ENCODE measurements around the gene CATSPERZ.
A peak's percentile ranks its signal among the peaks of the same experiment; 100 is the strongest.

- TF ChIP-seq POLR2AphosphoS5 (IDR thresholded peaks at IDR 0.05) (peak in 1 of 3 donors; percentile 57), CTCF (IDR thresholded peaks at IDR 0.05) (peak in 1 of 2 donors; percentile 34), EP300 (IDR thresholded peaks at IDR 0.05) (no peak)
Measured at GRCh38 chr11:64317961-64318765, 18.0 kb downstream of the CATSPERZ start, which contains the start of gene PRDX5.
